Heart right ventricle (tissue), 16 donors: ENCODE measurements around the gene SND1. TPM values are rescaled to one million over a fixed set of nuclear protein-coding genes. Genes with fewer than 3 reads are reported as not detected.
A peak's percentile ranks its signal among the peaks of the same experiment; 100 is the strongest.

Source experiments
- ATAC-seq, 8 donors: fragments of 200-7000 bp; cut with Tn5 transposase; one replicate each; pipeline ENCODE4 v1.9.1; 2020; ENCODE audit warnings: mild to moderate bottlenecking in 8 of 8, moderate library complexity in 8 of 8, moderate number of reproducible peaks in 1 of 8
- DNase-seq, 2 donors: peaks; one replicate each; pipeline ENCODE4 v3.0.0-alpha.2; 2020
- H3K27ac ChIP-seq, 10 donors: fragments of 200-600 bp; sonication (generic) in 2 of 10; one replicate each; pipeline versions ENCODE4 v1.5.0 to v1.8.0; 2020 to 2022; ENCODE audit warnings: mild to moderate bottlenecking in 3 of 10
- H3K27me3 ChIP-seq, 7 donors: fragments of 200-600 bp; one replicate each; pipeline ENCODE4 v1.8.0; 2021 to 2022; ENCODE audit warnings: mild to moderate bottlenecking in 2 of 7
- H3K36me3 ChIP-seq, 9 donors: fragments of 200-600 bp; sonication (generic) in 1 of 9; one replicate each; pipeline versions ENCODE4 v1.5.0 to v1.8.0; 2020 to 2022; ENCODE audit warnings: mild to moderate bottlenecking in 2 of 9
- H3K4me1 ChIP-seq, 9 donors: fragments of 200-600 bp; sonication (generic) in 1 of 9; one replicate each; pipeline versions ENCODE4 v1.5.0 to v1.8.0; 2020 to 2022; ENCODE audit warnings: mild to moderate bottlenecking in 4 of 9
- H3K4me3 ChIP-seq, 10 donors: fragments of 200-600 bp; sonication (generic) in 2 of 10; one replicate each; pipeline versions ENCODE4 v1.5.0 to v1.8.0; 2020 to 2022; ENCODE audit warnings: mild to moderate bottlenecking in 7 of 10, moderate library complexity in 2 of 10
- H3K9me3 ChIP-seq, 11 donors: fragments of 200-600 bp in 10 of 11; sonication (generic) in 2 of 11; one replicate each; pipeline versions ENCODE4 v1.5.0 to v1.8.0; 2013 to 2022; ENCODE audit warnings: mild to moderate bottlenecking in 2 of 11, control low read depth in 1 of 11, moderate library complexity in 1 of 11
- CTCF ChIP-seq, 9 donors: fragments of 200-600 bp; sonication (generic) in 2 of 9; IDR thresholded peaks; one replicate each; pipeline versions ENCODE4 v1.5.0 to v1.8.0; 2021 to 2022; ENCODE audit warnings: antibody characterized with exemption in 9 of 9, mild to moderate bottlenecking in 5 of 9, moderate library complexity in 1 of 9
- WGBS, 2 donors: extraction: QIAGEN DNeasy Blood & Tissue Kit; methylation state at CpG; one replicate each; pipeline ENCODE4 v1.1.7; 2013; ENCODE audit warnings: inconsistent platforms in 1 of 2; 5-methylcytosine and 5-hydroxymethylcytosine counted together
- intact Hi-C, 10 donors: fragments of 100-400 bp; cut with DNase I; formaldehyde crosslinking; loops; one replicate each; pipeline versions ENCODE4 v1.11.1 to v1.14.2; 2022
- polyA plus RNA-seq, 2 donors: library from polyadenylated mRNA; stranded (reverse); fragments of 200-250 nt; gene quantifications; one replicate each; pipeline ENCODE4 v1.2.3, GENCODE V29; 2013
- total RNA-seq, 10 donors: library from RNA; stranded (reverse); fragmentation: NEBNext Ultra II Directional in 3 of 10; extraction: Animal tissue kit (Norgen Biotek cat#: 25700) in 3 of 10; gene quantifications; one replicate each; pipeline versions ENCODE4 v1.2.1 to v1.2.4, GENCODE V29; 2021 to 2023
- donor health status: Arrhythmogenic right ventricular cardiomyopathy.
- donor health status: ischemic (EF 13 %, LVEDD 7.1; RV severe dilation, severe dysfunction).
- donor health status: healthy with polysubstance abuse.
- donor health status: DM: no; HTN: yes; CAD: no.
- donor health status: DM: no; HTN: no; CAD: no.
- donor health status: ischemic (EF 25% LVEDD 6.9; RV normal size, moderate dysfunction).
- donor health status: ischemic (EF 25% LVEDD 5.7; RV mildly dilated, moderate dysfunction).
- donor health status: healthy.
- donor health status: DM: yes; HTN: yes; CAD: no.
- donor health status: Ischemic cardiomyopathy.
- donor health status: ischemic (EF 35%, LVEDD 5.7; RV mildly dilated, moderate dysfunction).
- donor health status: nonischemic (EF 11% LVEDD 7.7; RV severe dilation, severe dysfunction).
- donor health status: DM: yes; HTN: yes; CAD: no.
- donor health status: PGD.
- donor health status: ischemic (EF 29% LVEDD 5.4; RV normal size, mild dysfunction).
- donor health status: nonischemic (EF 23%, LVEDD 6.1; RV moderate dilation, normal function).

The SND1 gene
- total and polyA plus RNA-seq, 12 donors = 39.9 to 107 (median 80.8) TPM

GRCh38 chr7:128045158-128045557, 393.2 kb downstream of the SND1 start:
- TF ChIP-seq CTCF (IDR thresholded peaks at IDR 0.05) = no peak
- peaks cover 0 to 11% (median 0%) of the 10 kb centered on the region in 9 donors for H3K36me3 ChIP-seq
- DNase-seq (no peak), ATAC-seq (no peak)
- peaks cover 0 to 15% (median 0%) of the 10 kb centered on the region in 9 donors for H3K4me1 ChIP-seq
- 89 to 92% methylated on average over 1 of the region's 1 CpG for WGBS, 2 donors
- H3K27me3 ChIP-seq = no peaks in the 10 kb centered on the region
- no peak overlapping the region for H3K4me3 ChIP-seq
- H3K9me3 ChIP-seq = no peaks in the 10 kb centered on the region
- intact Hi-C loops = loop anchor here in 2 of 10 donors (5.0 to 10.0 kb wide), 2 partner anchors 37 to 160 kb away; no protein-coding TSS in a partner anchor
- H3K27ac ChIP-seq = no peak overlapping the region

DNA sequence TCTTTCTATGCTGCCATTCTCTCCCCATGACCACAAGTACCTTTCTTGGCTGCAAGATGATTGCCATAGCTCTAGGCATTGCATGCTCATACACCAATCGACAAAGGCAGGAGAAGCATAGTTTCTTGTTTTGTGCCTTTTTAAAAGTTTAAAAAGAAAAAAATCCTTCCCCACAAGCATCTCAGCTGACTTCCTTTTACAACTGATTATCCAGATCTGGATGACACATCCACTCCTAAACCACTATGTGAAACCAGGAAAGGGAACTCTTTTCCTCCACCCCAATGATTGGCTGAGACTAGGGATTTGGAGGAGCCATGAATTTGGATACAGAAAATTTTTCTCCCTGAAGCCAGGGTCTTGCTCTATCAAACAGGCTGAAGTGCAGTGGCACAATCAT, 393.8 kb downstream of the SND1 start:
- intact Hi-C loops = loop anchor here in 2 of 10 donors (5.0 to 10.0 kb wide), 2 partner anchors 37 to 159 kb away; no protein-coding TSS in a partner anchor
- no peak for DNase-seq
- TF ChIP-seq CTCF (IDR thresholded peaks at IDR 0.05) = no peak
- 77 to 86% methylated on average over 1 of the region's 1 CpG for WGBS, 2 donors
- no peak for ATAC-seq
- H3K4me3 ChIP-seq = no peak overlapping the region
- H3K27ac ChIP-seq = no peak overlapping the region
- peaks cover 0 to 11% (median 0%) of the 10 kb centered on the region in 9 donors for H3K36me3 ChIP-seq
- H3K4me1 ChIP-seq = peaks cover 0 to 15% (median 0%) of the 10 kb centered on the region in 9 donors
- no peaks in the 10 kb centered on the region for H3K27me3 ChIP-seq
- H3K9me3 ChIP-seq = no peaks in the 10 kb centered on the region

- WGBS, 2 donors = 92 to 94% methylated on average over 9 of the region's 9 CpGs
- intact Hi-C loops = loop anchor here in 1 of 10 donors (10.0 kb wide), 1 partner anchor 162 kb away; no protein-coding TSS in a partner anchor
- H3K4me3 ChIP-seq = no peak overlapping the region
- no peak for TF ChIP-seq CTCF (IDR thresholded peaks at IDR 0.05)
- no peak for ATAC-seq
- H3K9me3 ChIP-seq = no peaks in the 10 kb centered on the region
- H3K4me1 ChIP-seq = peaks cover 0 to 14% (median 9%) of the 10 kb centered on the region in 9 donors
- H3K36me3 ChIP-seq = no peaks in the 10 kb centered on the region
- no peaks in the 10 kb centered on the region for H3K27me3 ChIP-seq
- no peak for DNase-seq
- H3K27ac ChIP-seq = no peak overlapping the region
Measured at GRCh38 chr7:128052404-128052803, 400.4 kb downstream of the SND1 start.

DNA sequence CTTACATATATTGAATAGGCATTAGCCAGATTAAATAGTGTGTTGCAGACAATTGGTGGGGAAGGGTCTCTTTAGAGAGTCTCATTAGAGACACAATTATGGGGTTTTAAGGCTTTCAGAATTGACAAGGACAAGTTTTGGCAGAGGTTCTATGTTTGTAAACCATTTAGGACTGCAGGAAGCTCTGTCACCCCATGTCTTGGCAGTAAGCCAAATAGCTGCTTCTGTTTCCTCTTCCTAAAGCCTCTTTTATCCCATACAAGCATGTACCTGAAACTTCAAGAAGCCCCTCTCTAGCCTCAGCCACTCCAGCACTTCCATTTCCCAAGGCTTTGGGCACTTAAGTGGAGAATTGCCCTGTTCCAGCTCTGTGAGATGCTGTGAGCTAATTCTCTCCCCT, 401.0 kb downstream of the SND1 start:
- DNase-seq (no peak), ATAC-seq (peak in 2 of 8 donors; percentile 24 to 35)
- intact Hi-C loops = loop anchor here in 1 of 10 donors (10.0 kb wide), 1 partner anchor 162 kb away; no protein-coding TSS in a partner anchor

More for the DNA sequence above, 401.0 kb downstream of the SND1 start:
- Histone ChIP-seq H3K27me3 (no peaks in the 10 kb centered on the region), H3K36me3 (no peaks in the 10 kb centered on the region), H3K4me3 (no peak overlapping the region), H3K27ac (no peak overlapping the region), H3K9me3 (no peaks in the 10 kb centered on the region), H3K4me1 (peaks cover 0 to 14% (median 9%) of the 10 kb centered on the region in 9 donors)
- no peak for TF ChIP-seq CTCF (IDR thresholded peaks at IDR 0.05)
